Suprapubic skin (tissue), 3 donors: ENCODE results near the gene ELANE.

Source experiments
- EP300 ChIP-seq: sonication (generic); formaldehyde crosslinking; IDR thresholded peaks from one replicate; pipeline ENCODE4 v1.6.1; 2017; ENCODE audit warnings: antibody characterized with exemption
- POLR2A ChIP-seq, 2 donors: fragments of 450-650 bp; IDR thresholded peaks; one replicate each; pipeline ENCODE4 v1.6.1; 2017; ENCODE audit warnings: antibody characterized with exemption in 2 of 2, mild to moderate bottlenecking in 2 of 2, moderate library complexity in 2 of 2
- TF ChIP-seq, protein P1 (sequence below), 2 donors: fragments of 200-600 bp in 1 of 2; fragments of 450-650 bp in 1 of 2; sonication (generic) in 1 of 2; IDR thresholded peaks; one replicate each; pipeline ENCODE4 v1.5.1; 2016 to 2019; ENCODE audit warnings: antibody characterized with exemption in 2 of 2, mild to moderate bottlenecking in 1 of 2, moderate library complexity in 1 of 2

DNA sequence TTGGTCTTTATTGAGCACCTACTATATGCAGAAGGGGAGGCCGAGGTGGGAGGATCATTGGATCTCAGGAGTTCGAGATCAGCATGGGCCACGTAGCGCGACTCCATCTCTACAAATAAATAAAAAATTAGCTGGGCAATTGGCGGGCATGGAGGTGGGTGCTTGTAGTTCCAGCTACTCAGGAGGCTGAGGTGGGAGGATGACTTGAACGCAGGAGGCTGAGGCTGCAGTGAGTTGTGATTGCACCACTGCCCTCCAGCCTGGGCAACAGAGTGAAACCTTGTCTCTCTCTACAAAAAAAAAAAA is 11.2 kb downstream of the ELANE start:
- TF ChIP-seq, protein P1, sequence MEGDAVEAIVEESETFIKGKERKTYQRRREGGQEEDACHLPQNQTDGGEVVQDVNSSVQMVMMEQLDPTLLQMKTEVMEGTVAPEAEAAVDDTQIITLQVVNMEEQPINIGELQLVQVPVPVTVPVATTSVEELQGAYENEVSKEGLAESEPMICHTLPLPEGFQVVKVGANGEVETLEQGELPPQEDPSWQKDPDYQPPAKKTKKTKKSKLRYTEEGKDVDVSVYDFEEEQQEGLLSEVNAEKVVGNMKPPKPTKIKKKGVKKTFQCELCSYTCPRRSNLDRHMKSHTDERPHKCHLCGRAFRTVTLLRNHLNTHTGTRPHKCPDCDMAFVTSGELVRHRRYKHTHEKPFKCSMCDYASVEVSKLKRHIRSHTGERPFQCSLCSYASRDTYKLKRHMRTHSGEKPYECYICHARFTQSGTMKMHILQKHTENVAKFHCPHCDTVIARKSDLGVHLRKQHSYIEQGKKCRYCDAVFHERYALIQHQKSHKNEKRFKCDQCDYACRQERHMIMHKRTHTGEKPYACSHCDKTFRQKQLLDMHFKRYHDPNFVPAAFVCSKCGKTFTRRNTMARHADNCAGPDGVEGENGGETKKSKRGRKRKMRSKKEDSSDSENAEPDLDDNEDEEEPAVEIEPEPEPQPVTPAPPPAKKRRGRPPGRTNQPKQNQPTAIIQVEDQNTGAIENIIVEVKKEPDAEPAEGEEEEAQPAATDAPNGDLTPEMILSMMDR (IDR thresholded peaks at IDR 0.05), result no peak
- no peak for TF ChIP-seq POLR2A (IDR thresholded peaks at IDR 0.05)
- TF ChIP-seq EP300, result no peak
